Posterior vena cava (tissue), 2 donors: Measurements from ENCODE around the gene MUC4. TPM values are rescaled to one million over a fixed set of nuclear protein-coding genes. Genes with fewer than 3 reads are reported as not detected.

Experiments
- DNase-seq: peaks from one replicate; pipeline ENCODE4 v3.0.0-alpha.2; 2020; ENCODE audit warnings: low spot score
- intact Hi-C, 2 donors: fragments of 100-400 bp; cut with DNase I; formaldehyde crosslinking; loops; one replicate each; pipeline versions ENCODE4 v1.14.1 to v1.14.2; 2022 to 2023
- total RNA-seq, 2 donors: library from RNA; stranded (reverse); fragmentation: NEBNext Ultra II Directional; extraction: Animal tissue kit (Norgen Biotek cat#: 25700); gene quantifications; one replicate each; pipeline ENCODE4 v1.2.1, GENCODE V29; 2021
- donor health status: DM: yes; HTN: yes; CAD: no.
- donor health status: DM: yes; HTN: yes; CAD: no.

The MUC4 gene
- total RNA-seq, 2 donors from 2014 or later, result not detected

DNA sequence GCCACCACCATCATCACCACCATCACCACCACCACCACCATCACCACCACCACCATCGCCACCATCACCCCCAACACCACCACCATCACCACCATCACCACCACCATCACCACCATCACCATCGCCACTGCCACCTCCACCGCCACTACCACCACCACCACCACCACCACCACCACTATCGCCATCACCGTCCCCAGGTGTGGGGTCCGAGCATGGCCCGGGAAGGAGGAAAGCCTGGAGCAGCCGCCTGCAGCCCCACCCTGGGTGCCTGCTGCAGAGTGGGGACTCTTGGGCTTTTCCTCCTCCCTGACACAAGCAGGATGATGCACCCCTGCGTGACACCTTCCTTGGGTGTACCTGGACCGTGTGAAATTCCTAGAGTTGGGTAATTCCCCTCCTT is 43.9 kb downstream of the MUC4 start:
- DNase-seq, result peak; percentile 44

DNA sequence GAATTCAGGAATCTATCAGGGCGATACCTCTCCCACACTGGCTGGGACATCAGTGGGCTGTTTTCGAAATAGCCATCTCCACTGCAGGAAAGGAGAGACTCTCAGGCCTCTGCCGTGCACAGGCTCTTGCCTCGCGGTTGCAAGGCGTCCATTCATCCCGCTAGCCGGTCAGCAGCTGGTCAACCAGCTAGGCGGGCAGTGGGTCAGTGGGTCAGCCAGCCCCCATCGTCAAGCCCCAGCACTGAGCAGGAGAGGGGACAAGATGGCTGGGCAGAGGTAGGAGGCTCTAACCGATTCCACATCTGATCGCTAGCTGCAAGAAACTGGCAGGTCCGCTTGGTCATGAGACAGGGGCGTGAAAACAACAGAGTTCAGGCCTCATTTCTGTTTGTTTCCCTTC is 45.1 kb downstream of the MUC4 start:
- intact Hi-C loops, result no loop called here
- peak; percentile 58 for DNase-seq

More for the DNA sequence above, 43.9 kb downstream of the MUC4 start:
- intact Hi-C loops, result no loop called here

DNA sequence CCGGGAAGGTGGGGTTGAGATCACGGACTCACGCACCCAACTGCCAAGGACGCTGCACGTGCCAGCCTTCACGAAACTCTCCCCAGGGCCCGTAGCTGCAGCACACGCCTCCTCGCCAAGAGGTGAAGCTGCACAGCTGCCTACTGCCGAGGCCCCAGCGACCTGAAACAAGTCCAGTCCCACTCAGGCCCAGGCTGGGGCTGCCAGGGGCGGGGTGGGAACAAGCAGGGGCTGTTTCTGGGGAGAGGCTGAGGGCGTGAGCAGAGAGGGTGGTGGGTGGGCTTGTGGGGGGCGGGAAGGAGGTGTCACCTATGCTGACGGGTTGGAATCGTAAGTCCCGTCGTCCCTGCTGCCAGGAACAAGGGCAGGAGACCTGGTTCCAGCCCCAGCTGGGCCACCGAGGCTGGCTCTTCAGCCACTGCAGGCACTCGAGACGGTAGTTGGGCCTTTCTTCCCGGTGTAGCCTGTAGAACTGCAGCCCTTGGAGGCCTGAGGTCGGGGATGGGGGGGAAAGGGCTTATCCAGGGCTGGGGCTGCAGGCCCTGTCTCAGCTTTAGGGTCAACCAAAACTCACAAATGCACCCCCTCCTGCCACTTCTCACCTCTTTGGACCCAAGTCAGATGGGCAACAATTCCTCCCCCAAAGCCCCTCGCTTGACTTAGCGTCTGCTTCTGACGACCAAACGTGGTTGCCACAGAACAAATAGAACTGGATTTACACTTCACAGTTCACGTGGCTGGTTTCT is 46.6 kb downstream of the MUC4 start:
- intact Hi-C loops, result no loop called here
- peak; percentile 67 for DNase-seq

DNA sequence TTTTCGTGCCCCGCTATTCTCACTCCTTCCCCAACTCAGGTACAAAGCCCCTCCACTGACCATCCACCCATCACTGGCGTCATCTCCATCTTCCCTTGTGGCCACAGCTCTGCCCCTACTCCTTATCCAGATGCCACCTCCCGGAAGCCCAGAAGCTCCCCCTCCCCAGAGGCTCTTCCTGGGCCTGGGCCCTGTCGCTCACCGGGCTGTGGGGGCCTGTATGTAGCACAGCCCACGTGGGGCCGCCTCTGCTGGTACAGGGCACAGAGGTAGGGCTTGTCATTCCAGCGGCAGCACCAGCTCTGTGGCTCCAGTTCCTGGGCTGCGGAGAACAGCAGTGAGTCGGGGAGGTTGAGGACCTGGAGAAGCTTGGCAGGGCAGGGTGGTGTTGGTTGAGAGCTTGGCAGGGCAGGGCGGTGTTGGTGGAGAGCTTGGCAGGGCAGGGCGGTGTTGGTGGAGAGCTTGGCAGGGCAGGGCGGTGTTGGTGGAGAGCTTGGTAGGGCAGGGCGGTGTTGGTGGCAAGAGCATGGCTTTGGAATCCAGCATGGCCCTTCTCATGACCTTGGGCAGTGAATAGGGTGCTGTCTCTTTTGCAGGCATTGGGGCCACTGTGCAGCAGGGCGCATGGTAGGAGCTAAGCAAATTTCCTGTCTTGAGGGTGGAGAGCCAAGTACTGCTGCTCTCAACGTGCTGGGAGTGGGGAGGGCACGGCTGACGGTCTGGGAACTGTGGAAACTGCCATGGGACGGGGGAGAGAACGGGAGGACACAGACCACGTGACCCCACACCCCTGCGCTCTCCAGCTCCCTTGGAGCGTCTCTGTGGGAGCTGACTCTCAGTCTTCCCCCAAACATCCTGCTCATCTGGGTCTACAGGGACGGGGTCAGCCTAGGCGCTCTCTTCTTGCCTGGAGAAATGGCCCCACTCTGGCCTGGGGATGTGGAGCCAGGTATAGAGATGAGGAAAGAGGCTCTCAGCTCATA is 47.6 kb downstream of the MUC4 start:
- DNase-seq, result peak; percentile 65
- intact Hi-C loops, result no loop called here

DNA sequence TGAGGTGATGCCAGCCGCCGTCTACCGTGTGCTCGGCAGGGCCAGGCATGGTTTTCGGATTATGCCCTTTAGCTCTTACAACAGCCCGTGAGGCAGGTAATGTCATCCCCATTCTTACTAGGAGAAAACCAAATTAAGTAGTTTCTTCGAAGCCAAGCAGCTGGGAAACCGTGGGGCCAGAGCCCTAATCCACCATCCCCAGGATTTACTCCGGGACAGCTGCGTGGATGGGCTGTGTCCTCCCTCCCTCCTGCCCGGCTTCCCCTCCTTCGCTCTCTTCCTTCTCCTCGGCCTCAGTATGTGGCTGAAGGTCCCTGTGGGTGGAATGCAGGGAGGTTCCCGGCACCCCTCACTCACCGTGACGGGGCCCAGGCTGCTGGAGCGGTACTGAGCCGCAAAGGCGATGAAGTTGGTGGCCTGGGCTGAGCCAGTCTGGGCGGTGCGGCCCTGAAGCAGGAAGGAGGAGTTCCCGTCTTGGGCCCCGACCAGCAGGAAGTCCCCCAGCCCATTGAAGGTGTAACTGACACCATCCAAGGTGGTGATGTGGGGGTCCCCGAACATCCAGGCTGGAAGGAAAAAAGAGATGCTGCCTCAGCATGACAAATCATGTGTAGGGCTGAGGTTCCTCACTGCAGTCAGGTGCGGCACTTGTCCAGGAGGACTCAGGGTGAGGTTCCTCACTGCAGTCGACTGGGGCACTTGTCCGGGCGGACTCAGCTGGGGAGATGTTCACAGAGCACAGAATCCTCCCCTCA is 48.5 kb downstream of the MUC4 start:
- DNase-seq, result peak; percentile 67
- intact Hi-C loops, result no loop called here

DNA sequence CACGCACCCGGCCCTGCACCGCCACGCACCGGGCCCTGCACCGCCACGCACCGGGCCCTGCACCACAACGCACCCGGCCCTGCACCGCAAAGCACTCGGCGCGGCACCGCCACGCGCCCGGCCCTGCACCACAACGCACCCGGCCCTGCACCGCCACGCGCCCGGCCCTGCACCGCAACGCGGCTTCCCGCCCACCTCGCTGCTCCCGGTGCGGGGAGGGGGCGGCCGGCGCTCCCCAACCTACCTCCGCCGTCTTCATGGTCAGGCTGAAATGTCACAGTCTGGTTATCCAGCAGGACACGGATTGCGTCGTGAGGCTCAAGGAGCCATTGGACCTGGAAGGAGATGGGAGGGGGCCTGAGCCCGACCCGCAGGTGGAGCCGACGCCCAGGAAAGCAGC is 49.1 kb downstream of the MUC4 start:
- peak; percentile 68 for DNase-seq
- intact Hi-C loops, result no loop called here

DNA sequence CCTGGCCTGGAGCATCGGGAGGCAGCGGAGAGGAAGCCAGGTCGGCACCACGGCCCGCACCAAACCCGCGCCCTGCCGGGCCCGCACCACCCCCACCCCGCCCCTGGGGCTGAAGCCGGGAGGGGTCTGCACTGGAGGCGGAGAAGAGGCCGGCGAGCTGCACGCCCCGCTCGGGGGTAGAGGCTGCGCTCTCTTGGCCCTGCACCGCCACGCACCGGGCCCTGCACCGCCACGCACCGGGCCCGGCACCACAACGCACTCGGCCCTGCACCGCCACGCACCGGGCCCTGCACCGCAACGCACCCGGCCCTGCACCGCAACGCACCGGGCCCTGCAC is 49.5 kb downstream of the MUC4 start:
- intact Hi-C loops, result no loop called here
- no peak for DNase-seq

DNA sequence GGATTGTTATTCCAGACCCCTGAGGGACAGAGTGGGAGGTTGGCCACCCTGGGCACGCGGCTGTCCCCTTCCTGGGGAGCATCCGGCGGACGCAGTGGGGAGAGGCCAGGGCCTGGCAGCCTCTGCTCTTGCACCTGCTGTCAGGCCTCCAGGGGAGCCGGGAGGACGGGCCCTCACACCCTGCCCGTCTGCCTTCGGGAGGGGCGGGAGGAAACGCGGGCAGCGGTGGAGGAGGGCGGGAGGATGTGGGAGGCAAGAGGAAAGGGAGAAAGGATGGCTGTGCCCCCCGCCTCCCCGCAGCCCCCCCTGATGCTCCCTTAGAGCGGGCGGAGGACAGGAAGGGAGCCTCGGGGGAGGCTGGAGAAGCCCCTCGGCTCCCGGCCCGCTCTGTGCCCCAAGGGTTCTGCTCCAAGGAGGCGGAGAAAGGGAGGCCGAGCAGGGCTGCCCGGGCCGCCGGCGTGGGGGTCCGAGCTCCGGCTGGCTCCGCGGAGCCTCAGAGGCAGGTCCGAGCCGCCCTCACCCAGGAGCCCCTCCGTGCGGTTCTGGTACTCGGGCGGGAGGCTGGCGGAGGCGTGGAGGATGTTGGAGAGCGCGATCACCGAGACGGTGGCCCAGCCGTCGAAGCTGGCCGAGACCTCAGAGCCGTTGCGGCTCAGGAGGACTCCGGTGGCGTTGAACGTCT is 50.0 kb downstream of the MUC4 start:
- intact Hi-C loops, result no loop called here

DNA sequence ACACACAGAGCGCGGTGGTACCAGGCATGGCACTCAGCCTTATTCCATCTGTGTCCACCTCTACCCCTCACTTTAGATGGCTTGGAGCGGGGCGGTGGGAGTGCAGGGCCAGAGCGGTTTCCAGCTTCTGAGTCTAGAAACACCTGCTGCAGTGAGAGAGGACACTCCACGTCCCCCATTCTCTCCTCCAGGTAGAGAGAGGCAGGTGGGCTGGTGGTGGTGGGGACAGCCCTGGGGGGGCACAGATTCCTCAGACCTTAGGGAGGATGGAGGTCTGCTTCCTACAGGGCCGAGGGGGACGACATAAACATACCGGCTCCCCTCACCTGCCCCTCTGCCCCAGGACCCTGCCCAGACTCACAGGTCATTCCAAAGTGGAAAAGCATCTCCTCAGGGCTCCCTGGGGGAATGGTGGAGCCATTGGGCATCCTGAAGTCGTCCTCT is 50.6 kb downstream of the MUC4 start:
- intact Hi-C loops, result no loop called here
- DNase-seq, result peak; percentile 73

More for the DNA sequence above, 50.0 kb downstream of the MUC4 start:
- peak; percentile 73 for DNase-seq

DNA sequence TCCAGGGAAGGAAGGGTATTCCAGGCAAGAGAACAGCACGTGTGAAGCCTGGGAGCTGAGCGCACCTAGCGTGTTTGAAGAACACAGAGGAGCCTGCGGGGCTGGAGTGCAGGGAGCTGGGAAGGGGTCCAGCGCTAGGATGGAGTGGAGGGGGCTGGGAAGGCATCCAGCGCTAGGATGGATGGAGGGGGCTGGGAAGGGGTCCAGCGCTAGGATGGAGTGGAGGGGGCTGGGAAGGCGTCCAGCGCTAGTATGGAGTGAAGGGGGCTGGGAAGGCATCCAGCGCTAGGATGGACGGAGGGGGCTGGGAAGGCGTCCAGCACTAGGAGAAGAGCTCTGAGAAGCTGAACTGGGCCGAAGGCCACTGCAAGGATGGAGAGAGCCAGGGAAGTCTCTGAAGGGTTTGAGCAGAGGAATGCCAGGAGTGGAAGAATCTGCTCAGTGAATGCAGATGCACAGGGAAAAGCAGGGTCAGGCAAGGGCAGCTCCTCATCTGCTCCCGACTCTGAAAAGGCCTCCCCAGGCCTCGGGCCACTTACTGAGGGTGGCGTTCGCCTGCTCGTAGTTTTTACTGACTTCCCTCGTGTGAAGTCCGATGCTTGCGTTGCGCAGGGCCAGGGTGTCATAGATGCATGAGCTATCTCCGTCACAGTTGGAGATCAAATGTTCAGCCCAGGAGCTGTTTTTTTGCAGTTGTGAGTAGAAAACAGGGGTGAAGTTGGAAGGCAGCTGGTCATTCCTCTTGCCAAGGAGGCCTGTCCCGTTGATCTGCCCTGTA is 51.2 kb downstream of the MUC4 start:
- intact Hi-C loops, result no loop called here
- DNase-seq, result peak; percentile 75

DNA sequence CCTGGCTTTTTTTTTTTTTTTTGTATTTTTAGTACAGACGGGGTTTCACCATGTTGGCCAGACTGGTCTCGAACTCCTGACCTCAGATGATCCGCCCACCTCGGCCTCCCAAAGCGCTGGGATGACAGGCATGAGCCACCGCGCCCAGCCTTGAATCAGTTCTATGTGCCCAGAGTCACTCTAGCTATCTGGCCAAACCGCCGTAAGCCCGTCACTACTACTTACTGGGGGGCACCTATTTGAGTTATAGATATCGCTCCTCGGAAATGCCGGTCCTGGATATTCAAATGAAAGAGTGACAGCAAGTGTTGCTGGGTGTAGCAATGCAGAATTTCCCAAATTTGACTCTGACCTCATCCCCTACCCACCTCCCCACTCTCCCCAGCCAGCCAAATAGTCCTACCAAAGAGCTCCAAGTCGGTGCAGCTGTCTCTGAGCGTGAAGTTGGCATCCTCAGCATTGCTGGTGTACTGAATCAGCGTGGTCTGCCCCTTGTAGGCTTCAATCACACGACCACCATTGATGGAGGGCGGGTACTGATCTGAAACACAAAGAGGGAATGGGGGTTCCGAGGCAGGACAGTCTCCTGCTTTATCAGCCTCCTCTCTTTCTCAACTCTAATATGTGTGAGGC is 52.9 kb downstream of the MUC4 start:
- intact Hi-C loops, result no loop called here
- peak; percentile 51 for DNase-seq

DNA sequence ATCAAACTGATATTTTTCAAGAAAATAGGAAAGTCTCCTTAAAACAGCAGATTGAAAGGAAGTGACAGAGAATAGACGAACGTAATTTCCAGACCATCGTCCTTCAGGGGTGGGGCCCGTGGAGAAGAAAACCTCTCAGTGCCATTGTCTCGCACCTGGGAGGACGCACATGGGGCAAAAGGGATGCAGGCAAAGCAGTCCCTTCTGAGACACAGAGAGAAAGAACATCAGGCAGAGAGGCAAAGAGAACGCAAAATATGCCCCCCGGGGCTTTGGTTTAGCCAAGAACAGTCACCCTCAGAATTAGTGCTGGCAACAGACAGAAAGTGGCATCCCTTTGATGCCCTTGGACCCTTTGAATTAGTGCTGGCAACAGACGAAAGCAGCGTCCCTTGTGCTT is 53.9 kb downstream of the MUC4 start:
- intact Hi-C loops, result no loop called here
- peak; percentile 34 for DNase-seq

DNA sequence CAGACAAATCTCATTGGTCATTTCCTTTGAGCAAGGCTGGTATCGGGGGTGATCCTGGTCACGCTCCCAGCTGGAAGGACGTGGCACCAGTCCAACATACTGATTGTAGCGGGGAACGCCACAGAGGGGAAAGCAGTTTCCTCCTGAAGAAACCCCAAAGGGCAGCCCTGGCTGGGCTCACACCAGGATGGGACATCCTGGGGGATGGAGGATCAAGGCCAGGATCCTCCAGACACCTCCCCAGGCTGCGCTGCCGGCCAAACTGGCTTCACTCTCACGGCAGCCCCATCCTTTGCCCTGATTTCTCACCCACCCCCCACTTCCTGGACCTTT is 54.3 kb downstream of the MUC4 start:
- peak; percentile 77 for DNase-seq
- intact Hi-C loops, result no loop called here

DNA sequence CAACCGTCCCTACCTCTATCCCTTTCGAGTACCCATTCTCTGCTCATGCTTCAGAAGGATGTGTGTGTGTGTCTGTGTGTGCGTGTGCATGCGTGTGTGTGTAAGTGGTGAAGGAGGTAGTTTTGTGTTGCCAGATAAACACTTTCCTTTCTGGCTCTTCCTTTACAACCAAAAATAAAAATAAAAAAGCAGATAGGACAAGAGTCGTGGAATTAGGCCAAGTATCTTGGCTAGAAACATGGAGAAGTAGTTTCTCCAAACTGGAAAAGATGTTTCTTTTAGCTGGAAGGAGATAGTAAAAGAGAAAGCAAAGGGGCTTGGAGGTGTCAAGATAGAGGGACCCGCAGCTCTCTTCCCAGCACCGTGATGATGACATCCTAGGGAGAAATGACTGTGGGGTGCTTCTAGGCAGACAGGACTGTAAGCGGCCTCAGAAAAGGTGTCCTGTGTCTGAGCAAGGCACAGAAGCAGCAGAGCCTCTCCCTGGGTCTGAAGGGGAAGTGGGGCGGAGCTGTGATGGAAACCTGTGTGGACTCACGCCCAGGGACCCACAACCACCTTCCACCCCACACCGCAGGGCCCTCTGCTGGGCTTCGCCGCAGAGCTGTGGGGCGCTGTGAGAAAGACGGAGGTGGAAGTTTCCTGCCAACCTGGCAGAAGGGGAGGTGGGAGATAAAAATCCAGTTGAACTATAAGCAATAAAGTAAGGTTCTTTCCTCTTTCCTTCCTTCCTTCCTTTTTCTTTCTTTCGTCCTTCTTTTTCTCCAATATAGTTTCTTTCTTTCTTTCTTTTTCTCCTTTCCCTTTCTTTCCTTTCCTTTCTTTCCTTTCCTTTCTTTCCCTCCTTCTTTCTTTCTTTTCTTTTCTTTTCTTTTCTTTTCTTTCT is 55.7 kb downstream of the MUC4 start:
- DNase-seq, result peak; percentile 62
- intact Hi-C loops, result no loop called here

DNA sequence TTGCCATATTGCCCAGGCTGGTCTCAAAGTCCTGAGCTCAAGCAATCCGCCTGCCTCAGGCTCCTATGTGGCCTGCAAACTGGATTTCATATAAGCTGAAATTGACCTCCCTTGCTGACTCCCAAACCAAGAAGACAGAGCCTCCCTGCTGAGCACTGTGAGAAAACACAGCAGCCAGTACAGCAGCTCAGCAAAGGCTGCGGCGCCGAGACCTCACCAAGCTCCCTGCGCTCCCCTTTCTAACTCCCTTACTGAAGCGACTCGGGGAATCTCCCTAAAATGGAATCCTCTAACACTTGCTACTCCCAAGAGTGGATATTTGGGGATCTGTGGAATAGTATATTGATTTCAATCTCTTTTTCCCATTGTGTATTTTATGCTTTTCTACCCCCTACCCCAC is 56.3 kb downstream of the MUC4 start:
- DNase-seq, result no peak
- intact Hi-C loops, result no loop called here

DNA sequence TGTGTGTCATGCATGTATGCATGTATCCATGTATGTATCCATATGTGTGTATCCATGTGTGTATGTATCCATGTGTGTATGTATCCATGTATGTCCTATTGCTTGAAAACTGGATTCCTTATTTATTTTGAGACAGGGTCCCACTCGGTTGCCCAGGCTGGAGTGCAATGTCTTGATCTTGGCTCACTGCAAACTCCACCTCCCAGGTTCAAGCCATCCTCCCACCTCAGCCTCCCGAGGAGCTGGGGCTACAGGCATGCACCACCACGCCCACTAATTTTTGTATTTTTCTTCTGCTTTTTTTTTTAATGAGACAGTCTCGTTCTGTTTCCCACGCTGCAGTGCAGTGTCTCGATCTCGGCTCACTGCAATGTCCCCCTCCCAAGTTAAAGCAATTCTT is 56.8 kb downstream of the MUC4 start:
- intact Hi-C loops, result no loop called here
- no peak for DNase-seq

DNA sequence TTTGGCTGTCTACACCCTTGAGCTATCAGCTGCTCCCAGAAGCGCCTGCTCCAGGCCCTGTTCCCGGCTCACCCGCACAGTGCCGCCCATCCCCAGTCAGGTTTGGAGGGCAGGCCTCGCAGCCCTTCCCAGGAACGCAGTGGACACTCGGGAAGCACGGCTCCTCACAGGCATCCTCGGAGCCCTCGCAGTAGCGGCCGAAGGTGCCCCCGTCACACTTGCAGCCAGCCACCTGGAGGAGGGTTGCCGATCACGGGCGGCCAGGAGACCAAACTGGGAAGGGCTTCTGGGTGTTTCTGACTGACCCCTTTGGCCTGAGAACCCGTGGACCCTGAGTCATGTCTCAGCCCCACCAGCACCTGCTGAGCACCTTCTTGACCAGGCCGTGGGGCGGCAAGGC is 57.6 kb downstream of the MUC4 start:
- intact Hi-C loops, result no loop called here
- DNase-seq, result peak; percentile 67
